Retinal pigment epithelial cell (primary cell): ENCODE data around the gene WDPCP.

Experiments
- DNase-seq: peaks from one replicate; pipeline ENCODE4 v3.0.0-alpha.2; 2010; ENCODE audit warnings: low read depth
- H3K4me3 ChIP-seq: 2 replicates; pipeline ENCODE4 v1.5.1; 2011; ENCODE audit warnings: mild to moderate bottlenecking, low read length, control low read depth, moderate library complexity
- CTCF ChIP-seq: conservative IDR thresholded peaks from 2 replicates; pipeline ENCODE4 v1.5.1; 2011; ENCODE audit warnings: low read depth, low read length, control low read depth, inconsistent platforms

WDPCP gene

DNA sequence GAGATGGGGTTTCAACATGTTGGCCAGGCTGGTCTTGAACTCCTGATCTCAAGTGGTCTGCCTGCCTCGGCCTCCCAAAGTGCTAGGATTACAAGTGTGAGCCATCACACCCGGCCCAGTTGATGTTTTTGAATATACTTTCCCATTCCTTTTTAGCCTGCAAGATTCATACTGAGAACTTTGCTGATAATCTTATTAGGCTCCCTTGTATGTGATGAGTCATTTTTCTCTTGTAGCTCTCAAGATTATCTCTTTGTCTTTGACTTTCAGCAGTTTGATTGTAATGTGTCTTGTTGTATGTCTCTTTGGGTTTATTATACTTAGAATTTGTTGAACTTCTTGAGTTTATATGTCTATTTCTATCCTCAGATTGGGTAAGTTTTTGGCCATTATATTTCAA, 456.3 kb downstream of the WDPCP start:
- no peak for DNase-seq

DNA sequence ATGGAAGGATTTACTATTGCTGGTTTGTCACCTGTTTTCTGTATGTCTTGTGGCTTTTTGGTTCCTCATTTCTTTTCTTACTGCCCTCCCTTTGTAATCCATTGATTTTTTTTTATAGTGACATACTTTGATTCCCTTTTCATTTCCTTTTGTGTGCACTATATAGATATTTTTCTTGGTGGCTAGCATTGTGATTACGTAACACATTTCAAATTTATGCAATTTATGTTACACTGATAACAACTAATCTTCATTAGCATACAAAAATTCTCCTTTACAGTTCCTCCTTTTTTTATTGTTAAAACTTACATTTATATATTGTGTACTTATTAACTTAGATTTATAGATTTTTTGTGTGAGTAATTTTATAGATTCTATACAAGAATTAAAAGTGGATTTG, 457.1 kb downstream of the WDPCP start:
- no peak for TF ChIP-seq CTCF
- DNase-seq, result no peak
- no peak overlapping the region for H3K4me3 ChIP-seq

More for the DNA sequence above, 456.3 kb downstream of the WDPCP start:
- no peak overlapping the region for H3K4me3 ChIP-seq
- TF ChIP-seq CTCF, result no peak

- no peak overlapping the region for H3K4me3 ChIP-seq
- no peak for TF ChIP-seq CTCF
Measured at GRCh38 chr2:63127594-63127993, 460.7 kb downstream of the WDPCP start.

GRCh38 chr2:63124850-63125249, 463.4 kb downstream of the WDPCP start:
- TF ChIP-seq CTCF, result no peak
- H3K4me3 ChIP-seq, result no peak overlapping the region
- DNase-seq, result no peak

More at GRCh38 chr2:63127594-63127993, 460.7 kb downstream of the WDPCP start:
- no peak for DNase-seq

DNA sequence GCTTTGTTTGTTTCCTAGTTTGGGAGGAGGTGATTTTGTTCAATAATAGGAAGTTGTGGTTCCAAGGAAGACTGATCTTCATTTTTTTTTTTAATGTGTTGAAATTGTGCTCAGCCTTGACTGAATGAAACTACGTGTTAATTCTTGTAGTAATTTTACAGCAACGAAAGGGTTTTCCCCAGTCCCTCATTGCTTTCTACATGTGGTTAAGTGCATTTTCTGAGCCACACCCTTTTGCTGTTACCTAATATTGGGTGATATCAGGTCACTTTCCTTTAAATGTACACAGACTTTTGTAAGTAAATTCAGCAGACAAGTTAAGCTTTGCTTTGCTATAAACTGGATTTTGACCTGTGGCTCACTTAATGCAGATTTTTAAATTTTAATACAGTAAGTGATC, 464.1 kb downstream of the WDPCP start:
- no peak for DNase-seq
- H3K4me3 ChIP-seq, result no peak overlapping the region
- TF ChIP-seq CTCF, result no peak

- TF ChIP-seq CTCF, result no peak
- no peak for DNase-seq
- H3K4me3 ChIP-seq, result no peak overlapping the region
Measured at GRCh38 chr2:63122921-63123320, 465.4 kb downstream of the WDPCP start.

DNA sequence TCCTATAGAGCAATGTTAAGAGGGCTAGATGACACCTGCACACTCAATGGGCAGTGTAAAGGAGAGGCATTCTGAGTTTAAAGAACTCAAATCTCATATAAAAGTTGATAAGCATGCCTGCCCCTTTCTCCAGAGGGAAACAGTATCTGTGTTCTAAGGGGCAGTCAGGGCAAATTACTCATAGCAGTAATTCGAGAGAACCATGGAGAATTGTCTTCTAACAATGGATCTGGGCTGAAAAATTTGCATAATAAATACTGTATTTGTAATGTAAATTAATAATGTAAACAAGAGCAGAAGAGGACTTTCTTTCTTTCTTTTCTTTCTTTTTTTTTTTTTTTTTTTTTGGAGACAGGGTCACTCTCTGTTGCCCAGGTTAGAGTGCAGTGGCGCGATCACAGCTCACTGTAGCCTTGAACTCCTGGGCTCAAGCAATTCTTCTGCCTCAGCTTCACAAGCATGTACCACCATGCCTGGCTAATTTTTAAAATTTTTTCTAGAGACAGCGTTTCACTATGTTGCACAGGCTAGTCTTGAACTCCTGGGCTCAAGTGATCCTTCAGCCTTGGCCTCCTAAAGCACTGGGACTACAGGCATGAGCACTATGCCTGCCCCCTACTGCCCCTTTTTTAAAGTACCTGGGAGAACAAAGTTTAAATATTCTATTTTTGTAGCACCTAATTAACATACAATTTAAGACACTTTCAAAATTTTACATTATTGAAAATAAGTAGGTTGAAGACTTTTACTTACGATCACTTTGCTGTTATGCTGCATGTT, 467.0 kb downstream of the WDPCP start:
- TF ChIP-seq CTCF, result no peak
- H3K4me3 ChIP-seq, result no peak overlapping the region
- DNase-seq, result no peak
